Measurements from ENCODE around the gene BCCIP.

DNA sequence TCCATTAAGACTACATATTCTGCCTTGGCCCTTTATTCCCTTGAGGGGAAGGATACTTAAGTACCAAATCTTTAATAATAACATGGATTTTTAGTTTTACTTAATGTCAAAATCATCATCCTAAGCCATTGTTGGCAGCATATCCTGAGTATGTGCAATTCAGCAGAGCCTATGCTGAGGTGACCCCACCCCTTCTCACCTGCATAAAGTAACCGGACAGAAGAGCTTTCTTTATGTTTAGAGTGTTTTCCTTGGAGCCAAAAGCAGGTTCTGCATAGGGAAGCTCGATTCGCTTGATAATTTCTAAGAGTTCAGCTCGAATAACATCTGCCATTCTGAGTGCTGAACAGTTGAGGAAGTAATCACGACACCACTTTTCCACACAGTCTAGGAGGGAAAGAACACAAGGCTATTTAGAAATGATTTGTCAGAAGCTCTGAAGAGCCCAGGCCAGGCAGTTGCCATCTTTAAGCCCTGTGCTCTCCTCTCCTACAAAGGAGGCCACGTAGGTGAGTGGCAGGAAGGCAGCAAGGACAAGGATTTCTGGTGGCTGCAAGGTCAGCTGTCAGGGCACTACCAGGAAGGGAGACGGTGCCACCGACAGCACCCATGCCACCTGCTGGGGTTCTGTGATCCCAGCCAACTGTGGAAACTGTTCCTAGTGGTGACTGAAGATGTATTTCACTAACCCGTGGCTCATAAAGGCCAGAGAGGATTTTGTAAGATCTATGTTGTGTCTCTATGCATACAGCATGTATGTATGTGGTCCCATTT, 15.6 kb downstream of the BCCIP start:
- TF ChIP-seq, protein P1, sequence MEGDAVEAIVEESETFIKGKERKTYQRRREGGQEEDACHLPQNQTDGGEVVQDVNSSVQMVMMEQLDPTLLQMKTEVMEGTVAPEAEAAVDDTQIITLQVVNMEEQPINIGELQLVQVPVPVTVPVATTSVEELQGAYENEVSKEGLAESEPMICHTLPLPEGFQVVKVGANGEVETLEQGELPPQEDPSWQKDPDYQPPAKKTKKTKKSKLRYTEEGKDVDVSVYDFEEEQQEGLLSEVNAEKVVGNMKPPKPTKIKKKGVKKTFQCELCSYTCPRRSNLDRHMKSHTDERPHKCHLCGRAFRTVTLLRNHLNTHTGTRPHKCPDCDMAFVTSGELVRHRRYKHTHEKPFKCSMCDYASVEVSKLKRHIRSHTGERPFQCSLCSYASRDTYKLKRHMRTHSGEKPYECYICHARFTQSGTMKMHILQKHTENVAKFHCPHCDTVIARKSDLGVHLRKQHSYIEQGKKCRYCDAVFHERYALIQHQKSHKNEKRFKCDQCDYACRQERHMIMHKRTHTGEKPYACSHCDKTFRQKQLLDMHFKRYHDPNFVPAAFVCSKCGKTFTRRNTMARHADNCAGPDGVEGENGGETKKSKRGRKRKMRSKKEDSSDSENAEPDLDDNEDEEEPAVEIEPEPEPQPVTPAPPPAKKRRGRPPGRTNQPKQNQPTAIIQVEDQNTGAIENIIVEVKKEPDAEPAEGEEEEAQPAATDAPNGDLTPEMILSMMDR (conservative IDR thresholded peaks at IDR 0.05; ENCODE audit: low read length): no peak
- TF ChIP-seq EZH2phosphoT487 (IDR thresholded peaks at IDR 0.05; ENCODE audit: borderline replicate concordance, low read depth, low read length): no peak
